ENCODE measurements around the gene ZNF692.

GRCh38 chr1:248849637-248850036 lies 9.2 kb downstream of the ZNF692 start:
- TF ChIP-seq GATA3 (IDR thresholded peaks at IDR 0.05; ENCODE audit: low read depth, low read length) (no peak), GATA2 (IDR thresholded peaks at IDR 0.05; ENCODE audit: low read depth, low read length) (no peak)

All from SH-SY5Y (cell line).